HG03565 (cell line): Measurements from ENCODE around the gene COBL.

Experiments
- ATAC-seq: cut with Tn5 transposase; IDR thresholded peaks from one replicate; pipeline ENCODE4 v1.9.1; 2021; ENCODE audit warnings: mild to moderate bottlenecking, moderate library complexity; ENCODE audit not compliant: unreplicated experiment

COBL gene

GRCh38 chr7:51278797-51279196, 37.8 kb downstream of the COBL start:
- ATAC-seq = no peak

- no peak for ATAC-seq
Measured at GRCh38 chr7:51276967-51277366, 39.6 kb downstream of the COBL start.

GRCh38 chr7:51276091-51276605, 40.5 kb downstream of the COBL start:
- no peak for ATAC-seq

- no peak for ATAC-seq
Measured at GRCh38 chr7:51275532-51275931, 41.1 kb downstream of the COBL start.

- ATAC-seq = no peak
Measured at GRCh38 chr7:51274955-51275354, 41.7 kb downstream of the COBL start.

- no peak for ATAC-seq
Measured at GRCh38 chr7:51274001-51274400, 42.6 kb downstream of the COBL start.

GRCh38 chr7:51273360-51273759, 43.2 kb downstream of the COBL start:
- no peak for ATAC-seq

- ATAC-seq = no peak
Measured at GRCh38 chr7:51270965-51271364, 45.6 kb downstream of the COBL start.

- ATAC-seq = no peak
Measured at GRCh38 chr7:51269911-51270310, 46.7 kb downstream of the COBL start.

GRCh38 chr7:51269321-51269720, 47.3 kb downstream of the COBL start:
- ATAC-seq = no peak

GRCh38 chr7:51268859-51269258, 47.8 kb downstream of the COBL start:
- no peak for ATAC-seq

GRCh38 chr7:51267169-51267568, 49.4 kb downstream of the COBL start:
- no peak for ATAC-seq

- ATAC-seq = no peak
Measured at GRCh38 chr7:51265066-51265907, 51.3 kb downstream of the COBL start.

- no peak for ATAC-seq
Measured at GRCh38 chr7:51263631-51264484, 52.8 kb downstream of the COBL start.

GRCh38 chr7:51262796-51263531, 53.6 kb downstream of the COBL start:
- no peak for ATAC-seq

GRCh38 chr7:51261950-51262795, 54.4 kb downstream of the COBL start:
- no peak for ATAC-seq

GRCh38 chr7:51261117-51261835, 55.3 kb downstream of the COBL start:
- no peak for ATAC-seq

- no peak for ATAC-seq
Measured at GRCh38 chr7:51260516-51260915, 56.1 kb downstream of the COBL start.

GRCh38 chr7:51259766-51260165, 56.8 kb downstream of the COBL start:
- ATAC-seq = no peak

- ATAC-seq = no peak
Measured at GRCh38 chr7:51256916-51257315, 59.7 kb downstream of the COBL start.
